SK-N-SH treated with all-trans-retinoic acid at 6 μM for 48 hours (cell line): ENCODE data around the gene RNF144A.

Source experiments
- ATAC-seq: fragments of 200-7000 bp; cut with Tn5 transposase; 3 replicates; pipeline ENCODE4 v1.9.1; 2020; ENCODE audit warnings: mild to moderate bottlenecking, moderate library complexity
- ARNTL ChIP-seq: fragments of 450-650 bp; formaldehyde crosslinking; IDR thresholded peaks from 2 replicates; pipeline ENCODE4 v1.5.0; 2020; ENCODE audit warnings: low read depth, mild to moderate bottlenecking, moderate library complexity, borderline replicate concordance
- BACH2 ChIP-seq: fragments of 250-450 bp; sonication (Bioruptor Pico); IDR thresholded peaks from 2 replicates; pipeline ENCODE4 v1.9.0; 2021; ENCODE audit warnings: mild to moderate bottlenecking, borderline replicate concordance
- CREB5 ChIP-seq: fragments of 250-450 bp; sonication (Bioruptor Pico); IDR thresholded peaks from 2 replicates; pipeline ENCODE4 v1.5.1; 2020; ENCODE audit warnings: low read depth, mild to moderate bottlenecking, moderate library complexity
- CSDC2 ChIP-seq: fragments of 250-450 bp; sonication (Bioruptor Pico); IDR thresholded peaks from 2 replicates; pipeline ENCODE4 v1.5.0; 2020; ENCODE audit warnings: mild to moderate bottlenecking, moderate library complexity
- CSRNP3 ChIP-seq: fragments of 250-450 bp; sonication (Bioruptor Pico); IDR thresholded peaks from 2 replicates; pipeline ENCODE4 v1.5.1; 2021; ENCODE audit warnings: mild to moderate bottlenecking, moderate library complexity
- ESRRG ChIP-seq: fragments of 250-450 bp; sonication (Bioruptor Pico); IDR thresholded peaks from 2 replicates; pipeline ENCODE4 v1.6.1; 2021; ENCODE audit warnings: mild to moderate bottlenecking
- GLIS3 ChIP-seq: fragments of 250-450 bp; sonication (Bioruptor Pico); IDR thresholded peaks from 2 replicates; pipeline ENCODE4 v1.5.0; 2020; ENCODE audit warnings: mild to moderate bottlenecking, moderate library complexity
- OSR1 ChIP-seq: fragments of 250-450 bp; sonication (Bioruptor Pico); IDR thresholded peaks from 2 replicates; pipeline ENCODE4 v1.8.0; 2022; ENCODE audit warnings: moderate library complexity, mild to moderate bottlenecking, inconsistent platforms
- PATZ1 ChIP-seq: fragments of 250-450 bp; sonication (Bioruptor Pico); IDR thresholded peaks from 2 replicates; pipeline ENCODE4 v1.8.0; 2020; ENCODE audit warnings: mild to moderate bottlenecking, moderate library complexity, borderline replicate concordance
- POU6F1 ChIP-seq: fragments of 250-450 bp; sonication (Bioruptor Pico); IDR thresholded peaks from 2 replicates; pipeline ENCODE4 v1.8.0; 2021; ENCODE audit warnings: low read depth, mild to moderate bottlenecking, moderate library complexity, borderline replicate concordance
- PPARA ChIP-seq: fragments of 250-450 bp; sonication (Bioruptor Pico); IDR thresholded peaks from 2 replicates; pipeline ENCODE4 v1.5.0; 2020; ENCODE audit warnings: mild to moderate bottlenecking, borderline replicate concordance
- RARB ChIP-seq: fragments of 250-450 bp; sonication (Bioruptor Pico); IDR thresholded peaks from 2 replicates; pipeline ENCODE4 v1.8.0; 2021; ENCODE audit warnings: mild to moderate bottlenecking, moderate library complexity
- SNAI2 ChIP-seq: fragments of 250-450 bp; sonication (Bioruptor Pico); IDR thresholded peaks from 2 replicates; pipeline ENCODE4 v1.5.0; 2020; ENCODE audit warnings: mild to moderate bottlenecking, moderate library complexity
- TCF4 ChIP-seq: fragments of 250-450 bp; sonication (Bioruptor Pico); IDR thresholded peaks from 2 replicates; pipeline ENCODE4 v1.8.0; 2021; ENCODE audit warnings: mild to moderate bottlenecking, moderate library complexity, borderline replicate concordance
- TOX ChIP-seq: fragments of 250-450 bp; sonication (Bioruptor Pico); IDR thresholded peaks from 2 replicates; pipeline ENCODE4 v1.8.0; 2021; ENCODE audit warnings: mild to moderate bottlenecking, moderate library complexity, borderline replicate concordance
- ZFP3 ChIP-seq: fragments of 250-450 bp; sonication (Bioruptor Pico); IDR thresholded peaks from 2 replicates; pipeline ENCODE4 v1.5.0; 2020; ENCODE audit warnings: mild to moderate bottlenecking, moderate library complexity
- ZNF565 ChIP-seq: fragments of 450-650 bp; formaldehyde crosslinking; conservative IDR thresholded peaks from 2 replicates; pipeline ENCODE4 v1.5.0; 2020; ENCODE audit warnings: low read depth, mild to moderate bottlenecking, moderate library complexity
- ZNF70 ChIP-seq: fragments of 450-650 bp; formaldehyde crosslinking; IDR thresholded peaks from 2 replicates; pipeline ENCODE4 v1.5.0; 2020; ENCODE audit warnings: mild to moderate bottlenecking, moderate library complexity
- ZNF8 ChIP-seq: fragments of 450-650 bp; formaldehyde crosslinking; IDR thresholded peaks from 2 replicates; pipeline ENCODE4 v1.5.0; 2020; ENCODE audit warnings: mild to moderate bottlenecking, moderate library complexity

Gene RNF144A

GRCh38 chr2:7034303-7034702, 117.1 kb downstream of the RNF144A start (continued):
- TF ChIP-seq CSRNP3 (CRISPR knock-in tag) (no peak), ESRRG (CRISPR knock-in tag) (no peak), ZNF70 (no peak), PPARA (CRISPR knock-in tag) (no peak), RARB (no peak), CSDC2 (CRISPR knock-in tag) (no peak), BACH2 (CRISPR knock-in tag) (no peak), ARNTL (CRISPR knock-in tag) (no peak), TOX (no peak)

- no peak for TF ChIP-seq ZNF8 (CRISPR knock-in tag)
- TF ChIP-seq ZFP3, result no peak
- no peak for TF ChIP-seq OSR1 (CRISPR knock-in tag)
- TF ChIP-seq PATZ1 (CRISPR knock-in tag), result no peak
- TF ChIP-seq ZNF70, result no peak
- no peak for TF ChIP-seq ESRRG (CRISPR knock-in tag)
- no peak for TF ChIP-seq CSRNP3 (CRISPR knock-in tag)
- no peak for TF ChIP-seq CSDC2 (CRISPR knock-in tag)
- TF ChIP-seq GLIS3, result no peak
- no peak for TF ChIP-seq PPARA (CRISPR knock-in tag)
- TF ChIP-seq SNAI2, result no peak
- no peak for TF ChIP-seq ARNTL (CRISPR knock-in tag)
- TF ChIP-seq BACH2 (CRISPR knock-in tag), result no peak
- no peak for TF ChIP-seq TOX
- no peak for ATAC-seq
These were observed 118.7 kb downstream of the RNF144A start for GRCh38 chr2:7035884-7036283.

- TF ChIP-seq CREB5 (CRISPR knock-in tag) (no peak), ZNF565 (CRISPR knock-in tag) (0 out of 2 replicates have a peak, but pooled peaks have one; percentile 36), TCF4 (CRISPR knock-in tag) (peak; percentile 71; the same call in 1 of the 2 replicates)
- peak; percentile 96 for ATAC-seq
These were observed 120.4 kb downstream of the RNF144A start for GRCh38 chr2:7037340-7038333.

GRCh38 chr2:7040547-7040946, 123.3 kb downstream of the RNF144A start:
- ATAC-seq, result no peak
- TF ChIP-seq POU6F1 (CRISPR knock-in tag), result no peak
- TF ChIP-seq ZNF70, result no peak
- no peak for TF ChIP-seq ARNTL (CRISPR knock-in tag)
- no peak for TF ChIP-seq CSDC2 (CRISPR knock-in tag)
- no peak for TF ChIP-seq ZFP3
